Thyroid gland (tissue), 4 donors: ENCODE results near the gene WNT5B. TPM values are rescaled to one million over a fixed set of nuclear protein-coding genes. Genes with fewer than 3 reads are reported as not detected.

Experiments used
- DNase-seq, 2 donors: peaks; one replicate each; pipeline ENCODE4 v3.0.0-alpha.2; 2019
- H3K27ac ChIP-seq, 3 donors: fragments of 200-600 bp; sonication (generic); 1 replicate in 2 of 3; 2 replicates in 1 of 3; pipeline ENCODE4 v1.5.1; 2016 to 2019; ENCODE audit warnings: mild to moderate bottlenecking in 1 of 3, moderate library complexity in 1 of 3
- H3K27me3 ChIP-seq: fragments of 200-600 bp; sonication (generic); one replicate; pipeline ENCODE4 v1.5.1; 2019
- H3K36me3 ChIP-seq, 2 donors: fragments of 200-600 bp; sonication (generic); one replicate each; pipeline ENCODE4 v1.5.1; 2016 to 2019
- H3K4me1 ChIP-seq, 2 donors: fragments of 200-600 bp; sonication (generic); one replicate each; pipeline ENCODE4 v1.5.1; 2017 to 2019
- H3K4me3 ChIP-seq, 3 donors: fragments of 200-600 bp; sonication (generic); replicated peaks in 1 of 3; 1 replicate in 2 of 3; 2 replicates in 1 of 3; pipeline ENCODE4 v1.5.1; 2016; ENCODE audit warnings: mild to moderate bottlenecking in 1 of 3
- H3K9me3 ChIP-seq: fragments of 200-600 bp; sonication (generic); one replicate; pipeline ENCODE4 v1.5.1; 2017
- CTCF ChIP-seq, 6 experiments: fragments of 200-600 bp in 3 of 6; fragments of 450-650 bp in 3 of 6; sonication (generic) in 3 of 6; IDR thresholded peaks; one replicate each; pipeline ENCODE4 v1.5.1; 2016 to 2019; ENCODE audit warnings: antibody characterized with exemption in 6 of 6, mild to moderate bottlenecking in 2 of 6, inconsistent platforms in 1 of 6, moderate library complexity in 1 of 6
- POLR2A ChIP-seq, 2 donors: fragments of 450-650 bp; IDR thresholded peaks; one replicate each; pipeline ENCODE4 v1.6.1; 2017; ENCODE audit warnings: antibody characterized with exemption in 2 of 2, mild to moderate bottlenecking in 2 of 2, moderate library complexity in 1 of 2
- intact Hi-C: fragments of 100-400 bp; cut with DNase I; formaldehyde crosslinking; loops from one replicate; pipeline ENCODE4 v1.15.1; 2023
- microRNA-seq: library from miRNA; unstranded; fragments of <30 nt; microRNA quantifications from one replicate; pipeline ENCODE4, GENCODE V29; 2016
- small RNA-seq: library from RNA; depleted of rRNA; stranded (forward); fragments of <200 nt; gene quantifications from one replicate; pipeline ENCODE3, GENCODE V24; 2016
- total RNA-seq, 4 donors: library from RNA; depleted of rRNA; stranded (reverse); fragments of >200 nt; gene quantifications; one replicate each; pipeline ENCODE4 v1.2.3, GENCODE V29; 2016

Gene WNT5B
- total RNA-seq, 4 donors from 2014 or later, result 0.78 to 4.3 (median 0.95) TPM

GRCh38 chr12:1696800-1697199 is 67.8 kb downstream of the WNT5B start:
- Histone ChIP-seq H3K4me1 (peaks cover 16 to 26% of the 10 kb centered on the region in 2 donors), H3K27me3 (no peaks in the 10 kb centered on the region), H3K36me3 (no peaks in the 10 kb centered on the region), H3K9me3 (no peaks in the 10 kb centered on the region), H3K4me3 (no peak overlapping the region), H3K27ac (no peak overlapping the region)
- no peak for DNase-seq
- intact Hi-C loops, result no loop called here
- TF ChIP-seq POLR2A (IDR thresholded peaks at IDR 0.05) (no peak), CTCF (IDR thresholded peaks at IDR 0.05) (no peak)

Small RNAs within 50 kb of the gene (microRNA-seq; reads per million reads assigned to microRNA genes)
- gene MIR3649, result not detected

Small RNAs within 50 kb of the gene (small RNA-seq; reads per million reads assigned to genes)
- gene MIR3649, result not detected

Other genes starting within 250 kb of the WNT5B start
- 10 to 100 TPM; 14.5 to 30.9 (median 21.4) TPM for gene FBXL14, start 34.6 kb upstream of the WNT5B start, total RNA-seq
- gene ADIPOR2, start 61.8 kb downstream of the WNT5B start, total RNA-seq, result 10 to 100 TPM; 46.0 to 59.3 (median 52.4) TPM
- gene LRTM2, start 191.3 kb downstream of the WNT5B start, total RNA-seq, result not detected